ENCODE results near the gene BCL2.

The BCL2 gene

DNA sequence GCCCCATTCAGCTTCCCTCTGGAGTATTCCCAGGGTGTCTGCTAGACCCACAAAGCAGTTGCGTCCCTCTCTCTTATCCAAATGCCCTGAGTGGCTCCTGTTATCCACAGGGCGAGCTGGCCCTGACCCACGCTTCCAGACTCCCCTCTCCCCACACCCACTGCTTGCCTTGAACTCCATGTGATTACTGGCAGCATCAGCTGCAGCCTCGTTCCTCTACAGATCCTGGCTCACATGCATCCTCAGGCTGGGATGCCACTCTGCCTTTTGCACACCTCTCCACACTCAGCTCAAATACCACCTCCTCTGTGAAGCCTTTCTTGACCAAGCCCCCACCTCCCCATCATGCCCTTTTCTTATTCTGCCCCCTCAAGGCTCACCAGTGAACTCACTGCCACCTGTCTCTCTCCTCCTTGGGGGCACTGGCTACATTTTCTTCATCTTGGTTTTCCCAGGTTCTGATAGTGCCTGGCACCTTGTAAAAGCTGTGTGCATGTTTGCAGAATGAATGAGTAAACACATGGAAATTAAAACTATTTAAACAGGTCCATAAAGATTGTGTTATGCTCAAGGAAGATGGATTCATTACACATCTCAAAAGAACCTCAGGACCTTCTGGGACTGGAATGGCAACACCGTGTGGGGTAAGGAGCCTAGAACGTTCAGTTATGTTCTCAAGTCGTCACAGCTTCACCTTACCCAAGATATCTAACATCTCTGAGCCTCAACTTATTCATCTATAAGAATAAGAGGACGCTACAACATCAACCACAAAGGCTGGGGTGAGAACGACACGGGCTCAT lies 165.0 kb downstream of the BCL2 start:
- no peak for FAIRE-seq

DNA sequence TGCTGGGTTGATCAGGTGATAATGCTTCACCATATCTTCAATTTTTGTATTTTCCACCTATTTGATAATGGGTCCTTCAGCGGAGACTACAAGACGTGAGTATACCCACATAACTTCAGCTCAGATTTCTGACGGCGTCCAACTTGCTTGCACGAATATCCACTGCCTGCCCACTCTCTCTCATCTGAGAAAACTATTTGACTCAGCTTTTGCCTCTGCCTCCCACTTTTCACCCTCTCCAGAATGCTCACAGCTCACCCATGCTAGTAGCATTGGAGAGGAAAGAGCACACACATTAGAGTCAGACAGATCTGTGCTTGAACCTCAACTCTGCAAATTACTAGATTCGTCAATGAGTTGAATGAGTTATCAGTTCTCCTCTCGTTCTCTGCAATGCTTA lies 166.8 kb downstream of the BCL2 start:
- FAIRE-seq = no peak

DNA sequence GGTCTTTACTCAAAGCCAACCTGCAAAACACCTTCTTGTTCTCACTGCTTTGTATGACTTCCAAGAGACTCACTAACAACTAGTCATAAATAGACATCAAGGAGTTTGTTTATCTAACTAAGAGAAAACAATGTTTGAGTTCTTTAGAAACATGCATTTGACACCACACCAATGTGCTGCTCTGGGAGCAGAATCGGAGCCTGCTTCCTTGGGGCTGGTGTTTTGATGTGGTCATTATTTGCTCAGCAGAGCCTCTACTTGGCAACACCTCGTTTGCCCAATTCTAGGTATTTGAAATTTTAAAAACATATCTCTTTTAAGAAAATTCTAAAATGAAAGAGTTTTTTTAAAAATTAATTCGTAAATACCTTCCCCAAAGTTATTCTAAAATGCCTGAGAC lies 167.5 kb downstream of the BCL2 start:
- FAIRE-seq = no peak

DNA sequence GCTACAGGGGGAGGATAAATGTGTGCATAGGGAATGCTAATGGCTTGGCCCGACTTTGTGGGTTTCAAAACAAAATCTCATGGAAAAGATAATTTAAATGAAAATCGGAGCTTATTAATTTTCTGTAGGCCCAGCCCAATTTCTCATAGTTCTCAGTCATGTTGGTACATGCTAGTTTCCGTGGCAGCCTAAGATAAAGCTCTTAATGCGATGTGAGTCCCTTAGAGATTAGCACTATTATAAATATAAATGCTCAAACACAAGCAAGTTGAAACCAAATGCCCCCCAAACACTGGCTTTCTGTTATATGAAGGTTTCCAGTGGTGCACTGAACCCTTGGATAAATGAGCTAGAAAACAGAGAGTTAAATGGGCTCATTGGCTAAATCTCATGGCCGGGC lies 168.0 kb downstream of the BCL2 start:
- FAIRE-seq = no peak

DNA sequence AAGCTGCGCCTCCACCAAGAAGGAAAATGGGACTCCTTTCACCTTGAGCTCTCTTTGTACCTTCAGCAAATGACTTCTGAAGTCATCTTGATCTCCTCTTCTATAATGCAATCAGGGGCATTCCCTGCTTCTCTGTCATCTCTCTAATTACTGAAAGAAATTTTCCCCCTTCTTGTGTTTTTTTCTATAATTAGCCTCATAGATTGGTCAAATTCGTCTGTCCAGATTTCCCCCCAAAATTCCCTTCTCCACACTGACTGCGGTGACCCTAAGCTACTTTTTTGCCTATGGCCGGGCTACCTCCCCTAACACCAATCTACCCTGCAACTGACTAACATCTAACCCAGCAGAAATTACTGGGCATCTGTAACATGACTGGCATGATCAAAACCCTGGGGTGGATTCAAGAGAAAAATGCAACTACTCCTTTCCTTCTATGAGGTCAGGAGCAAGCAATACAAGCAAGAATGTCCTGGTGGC lies 168.6 kb downstream of the BCL2 start:
- no peak for FAIRE-seq

DNA sequence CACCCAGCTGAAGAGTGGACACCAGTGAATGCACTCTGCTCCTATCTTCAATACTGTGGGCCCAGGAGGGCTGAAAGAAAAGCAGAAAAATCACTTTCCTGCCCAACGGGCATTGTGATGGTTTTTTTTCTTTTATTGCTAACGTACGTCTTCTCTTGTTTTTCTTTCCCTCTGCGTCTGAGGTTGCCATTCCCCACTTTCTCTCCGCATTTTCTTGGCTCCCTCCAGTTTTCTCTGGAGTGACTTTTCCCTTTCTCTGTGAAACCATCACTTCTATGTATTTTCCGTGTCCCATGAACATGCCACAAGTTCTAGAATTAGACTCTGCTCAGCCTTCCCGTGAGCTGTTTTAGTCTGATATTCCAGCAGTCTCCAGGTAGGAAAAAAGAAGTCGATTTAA lies 169.2 kb downstream of the BCL2 start:
- FAIRE-seq = no peak

DNA sequence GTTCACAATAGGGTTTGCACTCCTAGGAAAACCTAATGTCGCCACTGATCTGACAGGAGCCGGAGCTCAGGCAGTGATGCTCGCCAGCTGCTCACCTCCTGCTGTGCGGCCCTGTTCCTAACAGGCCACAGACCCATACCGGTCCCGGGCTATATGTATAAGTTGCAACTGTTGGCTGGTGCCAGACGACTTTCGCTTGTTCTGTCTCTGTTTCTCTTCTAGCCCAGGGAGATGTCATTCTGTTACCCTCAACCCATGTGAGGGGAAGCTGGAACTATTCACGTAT lies 170.3 kb downstream of the BCL2 start:
- no peak for FAIRE-seq

DNA sequence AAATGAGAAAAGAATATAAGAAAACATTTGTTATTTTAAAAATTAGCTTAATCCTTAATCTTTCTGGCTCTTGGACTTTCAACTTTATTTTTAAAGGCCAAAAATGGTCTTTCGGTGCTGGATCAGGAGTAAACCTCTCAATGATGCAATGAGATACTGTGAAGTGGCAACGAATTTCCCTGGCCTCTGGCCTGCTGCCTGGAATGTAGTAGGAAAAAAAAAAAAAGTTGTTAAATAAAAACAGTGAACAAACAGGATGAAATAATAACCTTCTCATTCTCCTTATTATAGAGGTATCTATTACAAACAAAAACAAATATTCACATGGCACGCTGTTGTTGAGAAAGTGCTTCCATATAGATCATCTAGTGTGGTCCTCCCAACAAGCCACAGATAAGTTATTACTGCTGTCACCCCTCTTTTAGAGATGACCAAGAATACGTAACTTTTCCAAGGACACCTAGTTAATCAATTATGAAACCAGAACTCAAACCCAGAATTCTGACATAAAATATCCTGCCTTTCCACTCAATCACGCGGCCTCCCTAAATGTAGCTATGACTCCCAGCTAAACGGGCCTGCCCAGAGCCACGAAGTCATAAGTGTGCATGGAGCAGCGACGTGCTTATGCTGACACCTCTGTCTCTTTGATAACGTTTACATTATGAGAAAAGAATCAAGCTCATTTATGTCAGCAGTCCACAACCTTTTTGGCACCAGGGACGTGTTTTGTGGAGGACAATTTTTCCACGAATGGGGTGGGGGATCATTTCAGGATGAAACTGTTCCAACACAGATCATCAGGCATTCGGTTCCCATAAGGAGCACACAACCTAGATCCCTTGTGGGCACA lies 170.9 kb downstream of the BCL2 start:
- no peak for FAIRE-seq

DNA sequence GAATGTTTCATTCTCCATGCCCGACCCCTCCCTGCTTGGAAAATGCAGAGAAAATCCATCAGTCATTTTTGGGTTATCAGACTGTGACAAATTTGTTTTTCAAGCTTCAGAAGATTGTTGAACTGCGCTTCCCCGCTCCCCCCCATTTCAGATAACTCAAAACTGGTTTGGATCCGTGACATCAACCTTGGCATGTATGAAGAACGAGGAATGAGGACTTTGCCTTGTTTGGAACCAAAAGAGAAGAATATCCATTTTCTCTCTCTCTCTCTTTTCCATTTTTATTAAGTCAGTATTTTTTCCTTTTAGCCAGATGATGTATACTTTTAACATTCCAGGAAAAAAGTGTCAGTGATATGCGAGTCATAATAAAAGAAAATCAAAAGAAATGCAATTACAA lies 171.6 kb downstream of the BCL2 start:
- no peak for FAIRE-seq

DNA sequence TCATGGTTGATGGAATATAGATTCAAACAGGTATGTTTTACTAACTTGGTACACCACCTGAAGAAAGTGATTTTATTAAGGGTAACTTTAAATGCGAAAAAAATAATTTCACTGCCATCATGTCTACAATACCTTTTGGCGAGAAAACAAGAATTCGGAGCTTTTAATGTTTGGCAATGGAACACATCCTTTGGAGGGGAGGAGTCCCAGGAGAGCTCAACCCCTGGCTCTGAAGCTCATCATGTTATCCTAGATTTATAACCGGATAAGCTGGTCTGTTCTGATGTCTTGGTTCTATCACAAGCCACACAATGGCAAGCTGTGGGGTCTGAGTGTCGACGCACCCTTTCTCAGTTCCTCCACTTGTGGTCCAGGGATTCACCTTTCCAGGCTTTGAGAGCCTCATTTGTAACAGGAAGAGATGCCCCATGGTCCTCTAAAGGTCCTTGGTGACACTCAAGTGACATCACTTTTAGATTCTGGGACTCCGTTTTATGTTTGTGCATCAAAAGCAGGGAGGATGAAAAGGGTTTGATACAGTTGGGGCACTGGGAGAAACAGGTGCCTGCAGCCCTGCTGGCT lies 172.7 kb downstream of the BCL2 start:
- FAIRE-seq = no peak

DNA sequence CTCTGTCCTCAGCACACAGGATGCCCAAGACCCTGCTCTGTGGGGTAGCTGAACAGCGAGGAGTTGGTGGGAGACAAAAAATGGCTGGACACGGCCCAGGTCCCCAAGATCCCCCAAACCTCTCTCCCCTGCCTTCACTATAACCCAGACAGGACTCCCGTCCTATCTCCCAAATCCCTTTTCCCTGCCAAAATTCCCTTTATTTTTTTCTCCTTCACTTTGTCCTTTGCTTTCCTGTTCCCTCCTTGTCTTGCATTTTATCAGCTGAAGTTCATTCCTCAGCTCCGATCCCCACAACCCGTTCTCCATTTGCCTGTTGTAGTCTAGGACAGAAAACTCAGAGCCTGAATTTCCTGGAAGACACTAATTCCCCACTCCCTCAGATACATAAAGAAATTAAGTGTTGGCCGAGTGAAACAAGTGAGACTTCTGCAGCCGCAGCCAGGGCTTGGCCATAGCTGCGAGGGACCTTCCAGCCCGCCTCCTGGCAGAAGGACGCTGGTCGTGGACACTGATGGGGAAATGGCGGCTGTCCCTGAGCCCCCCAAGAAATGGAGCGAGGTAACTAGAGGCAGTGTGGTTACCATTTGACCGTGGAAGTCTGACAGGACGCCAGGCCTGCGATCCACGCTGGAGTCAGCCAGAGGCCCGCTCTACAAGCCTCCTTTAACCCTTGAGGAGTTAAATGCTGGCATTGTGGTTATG lies 173.6 kb downstream of the BCL2 start:
- no peak for FAIRE-seq

DNA sequence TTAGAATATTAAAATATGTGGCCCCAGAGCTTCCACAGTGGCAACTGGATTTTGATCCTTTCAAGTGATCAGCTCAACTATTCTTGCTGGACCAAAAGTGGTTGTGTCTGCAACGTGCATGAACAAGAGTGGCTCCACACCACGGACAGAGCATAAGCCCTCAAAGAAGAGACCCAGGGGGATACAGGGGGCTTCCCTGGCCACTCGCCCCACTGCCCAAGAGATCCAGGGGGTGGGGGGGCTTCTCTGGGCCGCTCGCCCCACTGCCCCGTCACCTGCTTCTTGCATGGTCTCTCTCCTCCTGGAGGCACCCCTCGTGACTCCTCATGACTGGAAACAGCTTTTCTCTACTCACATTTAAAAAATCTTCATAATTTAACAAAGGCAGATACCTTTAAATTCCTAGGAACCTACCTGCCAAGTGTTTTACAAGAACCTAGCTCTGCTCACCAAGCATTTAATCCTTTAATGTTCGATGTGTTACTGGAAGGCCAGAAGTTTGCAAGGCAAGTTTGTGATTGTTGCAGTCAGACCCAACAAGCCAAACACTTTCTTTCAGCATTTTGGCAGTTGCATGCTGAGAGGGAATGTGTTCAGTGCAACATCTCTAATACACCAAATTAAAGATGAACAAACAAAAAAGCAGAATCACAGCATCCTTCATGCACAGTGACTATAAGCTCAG lies 174.3 kb downstream of the BCL2 start:
- no peak for FAIRE-seq

DNA sequence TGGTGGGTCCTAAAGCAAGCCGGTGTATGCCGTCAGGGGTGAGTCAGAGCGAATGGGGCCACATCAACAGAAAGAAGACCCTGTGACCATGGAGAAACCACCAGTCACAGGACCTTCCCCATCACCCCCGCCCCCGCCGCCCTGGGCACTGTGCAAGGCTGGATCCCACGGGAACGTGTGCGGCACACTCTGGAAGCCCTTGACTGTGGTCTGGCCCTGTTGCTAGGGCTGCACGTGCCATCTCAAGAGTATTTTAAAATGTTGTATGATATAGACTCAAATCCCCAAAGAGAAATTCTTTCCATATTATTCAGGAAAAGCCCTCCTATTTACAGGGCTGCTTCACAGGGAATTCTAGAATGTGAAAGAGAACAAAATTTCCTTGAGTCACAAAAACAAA lies 174.8 kb downstream of the BCL2 start:
- FAIRE-seq = no peak

DNA sequence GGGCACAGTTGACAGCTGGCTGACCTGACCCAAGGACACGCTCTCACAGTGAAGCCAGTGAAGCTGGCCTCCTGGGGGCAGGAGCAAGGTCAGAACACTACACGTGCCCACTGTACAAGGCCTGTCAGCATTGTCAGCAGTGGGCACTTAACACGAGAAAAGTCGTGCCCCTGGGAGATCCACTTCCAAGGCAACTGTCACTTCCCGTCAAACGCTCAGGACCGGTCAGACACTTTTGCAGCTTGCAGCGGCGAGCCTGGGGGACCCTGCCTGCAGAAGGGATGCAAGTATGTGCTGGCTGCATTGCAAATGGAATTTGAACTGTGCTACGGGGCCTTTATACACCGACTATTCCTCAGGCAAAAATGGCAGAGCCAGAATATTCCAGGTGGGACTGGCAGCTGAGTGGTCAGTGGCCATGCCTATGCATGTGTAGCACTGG lies 176.2 kb downstream of the BCL2 start:
- no peak for FAIRE-seq

DNA sequence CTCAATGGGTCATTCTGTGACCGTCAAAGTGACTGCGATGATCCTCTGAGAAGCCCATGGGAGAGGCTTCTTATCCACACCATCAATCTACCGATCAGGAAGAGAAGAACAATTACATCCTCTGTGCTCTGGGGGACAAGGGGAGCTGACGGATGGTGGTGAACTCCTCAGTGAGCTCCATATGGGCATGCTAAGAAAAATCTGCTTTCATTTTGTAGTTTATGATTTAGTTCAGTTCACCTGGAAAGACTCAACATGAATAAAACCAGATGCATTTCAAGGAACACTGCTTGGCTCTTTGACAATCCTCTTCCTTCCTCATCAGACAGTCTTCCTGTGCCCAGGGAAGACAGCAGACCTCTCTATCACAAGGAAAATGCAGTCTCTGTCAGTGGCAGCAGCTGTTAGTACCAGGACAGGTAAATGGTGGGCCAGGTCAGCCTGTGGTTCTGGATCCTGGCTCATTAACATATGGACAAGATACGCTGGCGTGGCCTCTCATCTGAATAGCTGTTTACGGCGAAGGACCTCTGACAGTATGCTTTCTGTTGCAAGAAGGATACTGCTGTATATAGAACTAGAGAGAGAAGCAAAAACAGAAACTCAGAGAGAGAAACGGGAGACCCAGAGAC lies 176.9 kb downstream of the BCL2 start:
- no peak for FAIRE-seq

DNA sequence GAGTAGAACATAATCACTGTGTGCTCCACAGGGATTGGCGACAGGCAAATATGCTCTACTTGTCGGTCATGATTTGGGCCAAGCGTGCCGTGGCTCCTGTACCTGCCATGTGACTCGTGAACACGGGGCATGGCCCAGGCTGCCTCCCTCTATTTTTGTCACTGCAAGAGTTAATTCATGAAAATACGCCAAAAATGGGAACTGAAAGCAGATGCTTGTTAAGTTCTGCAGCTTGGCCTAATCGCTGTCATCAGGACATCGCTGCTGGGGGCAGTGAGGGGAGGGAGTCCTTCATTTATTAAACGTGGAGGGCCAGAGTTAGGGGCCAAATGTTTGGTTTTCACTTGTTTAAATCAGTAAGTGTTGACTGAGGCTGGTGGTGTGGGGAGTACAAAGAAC lies 177.8 kb downstream of the BCL2 start:
- FAIRE-seq = no peak

DNA sequence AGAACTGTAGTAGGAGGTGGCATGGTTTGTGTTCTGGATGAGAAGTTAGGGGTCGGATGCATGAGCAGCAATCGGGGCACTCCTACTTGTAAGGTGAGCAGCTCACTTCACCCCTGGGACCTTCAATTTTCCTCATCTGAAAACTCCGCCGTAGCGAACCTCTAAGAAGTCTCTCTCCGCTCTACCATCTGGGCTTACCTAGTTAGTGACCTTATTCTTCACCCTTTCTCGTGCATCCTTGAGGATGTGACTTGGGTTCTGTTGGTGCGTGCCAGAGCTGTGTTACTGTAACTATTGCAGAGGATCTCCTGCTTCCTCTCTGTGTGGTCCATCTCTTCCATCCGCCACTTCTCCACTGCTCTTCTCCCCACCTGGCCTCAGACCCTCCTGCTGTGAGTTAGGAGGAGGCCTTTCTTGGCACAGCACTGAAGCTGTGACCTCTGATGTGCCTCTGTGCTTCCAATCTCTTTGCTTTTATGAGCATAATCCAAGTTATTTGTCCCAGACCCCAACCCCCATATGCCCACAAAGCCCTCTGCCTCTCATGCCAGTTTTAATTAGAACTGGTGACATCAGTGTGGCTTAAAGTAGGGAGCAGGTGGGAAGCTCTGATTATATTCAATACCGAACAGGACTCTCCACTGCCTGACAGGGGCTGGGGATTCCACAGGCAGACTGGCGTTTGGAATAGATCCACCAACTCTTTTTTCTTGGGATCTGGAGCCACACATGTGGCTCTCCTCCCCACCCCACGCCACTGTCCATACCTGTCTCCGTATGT lies 178.4 kb downstream of the BCL2 start:
- FAIRE-seq = no peak

DNA sequence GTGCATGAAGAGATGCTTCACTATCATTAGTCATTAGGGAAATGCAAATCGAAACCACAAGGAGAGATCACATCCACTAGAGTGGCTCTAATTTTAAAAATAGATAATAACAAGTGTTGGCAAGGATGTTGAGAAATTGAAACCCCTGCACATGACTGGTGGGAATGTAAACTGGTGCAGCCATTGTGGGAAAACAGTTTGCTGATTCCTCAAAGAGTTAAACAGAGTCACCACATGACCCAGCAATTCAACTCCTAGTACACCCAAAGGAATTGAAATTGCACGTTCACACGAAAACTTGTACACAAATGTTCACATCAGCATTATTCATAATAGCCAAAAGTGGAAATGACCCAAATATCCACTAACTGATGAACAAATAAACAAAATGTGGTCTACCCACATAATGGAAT lies 179.5 kb downstream of the BCL2 start:
- no peak for FAIRE-seq

DNA sequence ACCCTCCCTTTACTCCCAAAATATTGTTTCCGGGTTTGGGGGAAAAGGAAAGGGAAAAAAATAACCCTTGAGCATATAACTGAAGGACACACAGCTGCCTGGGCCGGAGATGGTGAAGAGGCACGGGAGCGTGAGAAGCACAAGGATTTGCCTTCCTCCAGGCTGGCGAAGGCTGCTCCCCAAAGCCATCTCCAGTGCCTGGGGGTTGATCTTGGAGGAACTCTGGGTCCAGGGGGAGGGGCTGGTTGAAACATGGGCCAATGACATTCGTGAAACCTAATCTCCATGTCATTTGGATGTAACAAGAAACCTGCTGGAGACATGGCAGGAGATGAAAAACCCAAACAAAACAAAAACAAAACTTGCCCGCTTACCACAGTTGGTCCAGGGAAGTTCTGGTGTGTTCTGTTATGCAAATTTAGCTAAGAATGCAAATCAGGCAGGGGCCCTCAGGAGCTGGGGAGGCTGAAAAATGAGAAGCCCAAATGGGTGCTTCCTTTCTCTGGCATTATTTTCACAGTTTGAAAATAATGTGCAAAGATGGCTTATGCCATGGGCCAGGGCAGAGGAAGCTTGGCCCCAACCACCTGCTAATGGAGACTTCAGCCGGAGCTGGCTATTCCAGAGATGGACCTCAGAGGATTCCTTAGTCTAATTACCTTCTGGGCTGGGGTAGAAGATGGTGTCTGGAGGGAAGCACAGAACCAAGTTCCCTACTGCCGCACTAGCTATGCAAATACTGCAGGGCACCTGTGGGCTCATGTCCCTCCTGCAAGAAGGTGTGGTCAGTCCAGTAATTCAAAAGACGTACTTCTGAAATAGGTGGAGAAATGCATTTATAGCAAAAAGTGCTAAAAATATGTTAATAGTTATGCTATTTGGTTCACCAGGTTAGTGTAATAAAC lies 180.9 kb downstream of the BCL2 start:
- FAIRE-seq = no peak

DNA sequence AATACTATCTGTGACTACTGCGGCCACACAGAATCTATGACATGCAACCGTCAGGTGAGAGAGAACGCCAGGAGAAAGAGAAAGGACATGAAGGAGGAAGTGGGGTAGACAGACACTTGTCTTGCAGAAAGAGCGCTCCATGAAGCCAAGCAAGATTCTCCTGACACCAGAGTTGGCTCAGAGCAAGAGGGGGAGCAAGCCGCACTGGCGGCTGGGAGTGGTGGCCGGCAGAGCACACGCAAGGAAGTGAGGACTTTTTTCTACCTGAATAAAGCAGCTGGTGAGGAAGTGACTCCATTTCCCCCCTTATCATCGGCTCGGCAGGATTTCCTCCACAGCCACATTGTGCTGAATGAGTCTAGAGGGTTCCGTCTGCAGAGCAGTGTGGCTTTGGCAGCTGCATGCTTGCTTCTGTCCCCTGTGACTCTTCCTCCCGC lies 181.6 kb downstream of the BCL2 start:
- FAIRE-seq = no peak
